Cardiac muscle cell (in vitro differentiated cells and primary cell): ENCODE results near the gene IFITM10. TPM values are rescaled to one million over a fixed set of nuclear protein-coding genes. Genes with fewer than 3 reads are reported as not detected.

Experiments used
- DNase-seq, 2 donors: peaks; one replicate each; pipeline versions ENCODE4 v3.0.0 to v3.0.0-alpha.2; 2010 to 2017; ENCODE audit warnings: low read depth in 1 of 2, low spot score in 1 of 2
- H3K27ac ChIP-seq: fragments of 200-600 bp; sonication (generic); 2 replicates; pipeline ENCODE4 v1.5.1; 2016
- H3K27me3 ChIP-seq: fragments of 200-600 bp; sonication (generic); 2 replicates; pipeline ENCODE4 v1.6.0; 2016; ENCODE audit warnings: control low read depth
- H3K36me3 ChIP-seq: fragments of 200-600 bp; sonication (generic); 2 replicates; pipeline ENCODE4 v1.5.1; 2016; ENCODE audit warnings: control low read depth
- H3K4me1 ChIP-seq: fragments of 200-600 bp; sonication (generic); 2 replicates; pipeline ENCODE4 v1.8.1; 2017; ENCODE audit warnings: low read depth, mild to moderate bottlenecking, mixed run types
- H3K4me3 ChIP-seq: fragments of 200-600 bp; sonication (generic); 2 replicates; pipeline ENCODE4 v1.5.1; 2016; ENCODE audit warnings: mild to moderate bottlenecking
- H3K9me3 ChIP-seq: fragments of 200-600 bp; sonication (generic); 2 replicates; pipeline ENCODE4 v1.5.1; 2017; ENCODE audit warnings: low read depth, mild to moderate bottlenecking, control low read depth
- CTCF ChIP-seq: IDR thresholded peaks from 2 replicates; pipeline ENCODE4 v1.5.1; 2012; ENCODE audit warnings: low read depth, mild to moderate bottlenecking, low read length
- polyA plus RNA-seq: library from polyadenylated mRNA; unstranded; fragments of >200 nt; fragmentation: Nextera tagmentation; extraction: Ambion mirVana; gene quantifications from 2 replicates; pipeline ENCODE4 v1.2.1, GENCODE V29; 2016
- total RNA-seq: library from RNA; depleted of rRNA; stranded (reverse); fragments of >200 nt; gene quantifications from 2 replicates; pipeline ENCODE4 v1.2.3, GENCODE V29; 2016

The IFITM10 gene
- total and polyA plus RNA-seq, 2 experiments from 2014 or later, result 1.9 TPM; not detected in 1

- H3K36me3 ChIP-seq, result no peaks in the 10 kb centered on the region
- DNase-seq, result no peak
- H3K4me1 ChIP-seq, result peaks cover 10% of the 10 kb centered on the region
- no peak overlapping the region for H3K4me3 ChIP-seq
- TF ChIP-seq CTCF, result no peak
- H3K9me3 ChIP-seq, result no peaks in the 10 kb centered on the region
- H3K27ac ChIP-seq, result no peak overlapping the region
- H3K27me3 ChIP-seq, result no peaks in the 10 kb centered on the region
Observed at GRCh38 chr11:1766719-1767398, 16.5 kb upstream of the IFITM10 start.

DNA sequence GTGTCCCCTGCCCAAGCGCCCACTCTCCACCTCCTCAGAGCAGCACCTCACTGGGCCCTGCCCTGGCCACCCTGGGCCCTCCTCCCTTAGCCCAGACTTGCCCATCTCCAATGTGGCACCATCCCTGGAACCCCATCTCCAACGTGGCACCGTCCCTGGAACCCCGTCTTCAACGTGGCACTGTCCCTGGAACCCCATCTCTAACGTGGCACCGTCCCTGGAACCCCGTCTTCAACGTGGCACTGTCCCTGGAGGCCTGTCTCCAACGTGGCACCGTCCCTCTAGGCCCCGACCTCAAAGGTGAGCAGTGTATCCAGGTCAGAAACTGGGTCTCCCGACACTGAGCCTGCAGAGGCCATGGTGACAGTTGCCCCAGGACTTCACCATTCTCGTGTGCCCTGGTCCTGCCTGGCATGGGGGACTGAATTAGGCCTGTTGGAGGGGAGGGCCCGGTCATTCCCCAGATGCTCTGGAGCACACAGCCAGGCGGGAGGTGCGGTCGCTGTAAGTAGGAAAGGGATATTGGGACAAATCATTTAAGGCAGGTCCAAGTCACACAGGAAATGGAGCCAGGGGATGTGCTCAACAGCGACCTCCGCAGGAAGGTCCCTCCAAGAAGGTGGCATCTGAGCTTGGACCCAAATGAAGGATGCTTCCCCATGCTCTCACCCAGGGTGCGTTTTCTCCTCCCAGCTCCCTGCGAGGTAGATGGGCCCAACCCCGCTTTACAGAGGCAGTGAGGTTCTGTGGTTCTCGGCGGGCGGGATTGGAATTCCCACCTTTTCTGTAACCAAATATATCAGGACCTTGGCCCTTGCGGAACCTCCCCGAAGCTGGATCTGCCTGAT, 15.7 kb upstream of the IFITM10 start:
- H3K4me1 ChIP-seq, result peaks cover 10% of the 10 kb centered on the region
- no peak overlapping the region for H3K27ac ChIP-seq
- H3K4me3 ChIP-seq, result no peak overlapping the region
- no peaks in the 10 kb centered on the region for H3K9me3 ChIP-seq
- no peaks in the 10 kb centered on the region for H3K36me3 ChIP-seq
- H3K27me3 ChIP-seq, result no peaks in the 10 kb centered on the region
- TF ChIP-seq CTCF, result peak; percentile 3
- DNase-seq, result no peak

DNA sequence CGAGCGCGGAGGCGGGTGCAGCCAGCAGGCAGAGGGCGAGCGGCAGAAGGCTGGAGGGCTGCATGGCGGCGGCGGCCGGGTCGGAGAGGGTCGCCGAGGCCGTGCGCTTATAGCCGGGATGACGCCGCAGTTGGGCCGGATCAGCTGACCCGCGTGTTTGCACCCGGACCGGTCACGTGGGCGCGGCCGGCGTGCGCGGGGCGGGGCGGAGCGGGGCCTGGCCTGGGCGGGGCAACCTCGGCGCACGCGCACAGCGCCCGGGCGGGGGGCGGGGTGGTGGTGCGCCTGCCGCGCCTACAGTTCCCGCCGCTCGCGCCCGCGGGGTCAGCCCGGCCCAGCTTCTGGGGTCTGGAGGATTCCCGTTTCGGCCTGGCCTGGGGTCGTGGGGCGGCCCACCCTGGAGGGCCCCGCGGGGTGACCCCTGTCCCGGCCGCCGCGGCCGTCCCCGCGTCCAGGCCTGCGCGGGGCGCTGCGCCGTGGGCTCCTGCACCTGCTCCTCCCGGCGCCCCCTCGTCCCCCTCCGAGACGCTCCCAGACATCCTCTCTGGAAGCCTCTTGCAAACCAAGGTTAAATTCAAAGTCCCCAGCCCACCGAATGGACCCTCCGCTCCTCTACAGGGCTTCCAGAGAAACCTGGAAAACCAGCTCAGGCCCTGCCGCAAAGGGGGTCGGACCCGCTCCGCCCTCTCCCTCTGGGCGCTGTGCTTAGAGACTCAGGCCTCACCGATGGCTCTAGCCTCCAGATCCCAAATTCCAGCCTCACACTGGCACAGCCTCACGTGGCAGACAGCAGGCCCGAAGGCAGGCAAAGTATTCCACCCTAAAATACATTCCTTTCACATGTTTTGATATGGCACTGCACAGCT, 13.6 kb upstream of the IFITM10 start, which contains the start of gene CTSD:
CTSD (minus strand) TSS at position 132 of the 866 bp plus-strand sequence; CDS start at position 64, 68 bp downstream.
- peak; percentile 87 to 90 for DNase-seq
- Histone ChIP-seq H3K27me3 (no peaks in the 10 kb centered on the region), H3K27ac (peak within 1 kb of the TSS; percentile 65), H3K4me3 (peak within 1 kb of the TSS; percentile 82), H3K9me3 (no peaks in the 10 kb centered on the region), H3K36me3 (no peaks in the 10 kb centered on the region), H3K4me1 (peaks cover 10% of the 10 kb centered on the region)
- peak; percentile 13 for TF ChIP-seq CTCF

DNA sequence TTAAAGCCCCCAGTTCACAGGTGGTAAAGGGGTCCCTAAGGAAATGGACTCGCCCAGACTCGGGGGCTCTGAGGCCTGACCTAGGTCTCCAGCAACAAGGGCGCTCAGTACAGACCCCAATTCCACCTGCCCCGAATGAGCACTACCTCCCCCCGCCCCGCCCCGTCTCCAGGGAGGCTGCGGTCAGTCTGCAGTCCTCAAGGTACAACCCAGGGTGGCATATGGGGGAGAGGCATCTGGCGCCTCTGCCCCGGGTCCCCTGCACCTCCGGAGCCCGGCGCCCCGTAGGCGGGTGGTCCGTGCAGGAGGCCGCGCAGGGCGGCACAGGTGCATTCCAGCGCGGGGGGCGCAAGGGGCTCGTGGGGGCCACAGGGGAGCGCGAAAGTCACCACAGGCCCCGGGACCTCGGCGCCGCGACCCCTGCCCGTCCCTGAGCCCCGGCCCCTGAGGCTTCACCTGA, 13.0 kb upstream of the IFITM10 start:
- H3K4me1 ChIP-seq, result peaks cover 10% of the 10 kb centered on the region
- no peaks in the 10 kb centered on the region for H3K27me3 ChIP-seq
- no peak for DNase-seq
- H3K36me3 ChIP-seq, result no peaks in the 10 kb centered on the region
- H3K9me3 ChIP-seq, result no peaks in the 10 kb centered on the region
- H3K27ac ChIP-seq, result peak overlapping the region; percentile 36
- H3K4me3 ChIP-seq, result peak overlapping the region; percentile 82
- TF ChIP-seq CTCF, result no peak
